Uterus (tissue), 4 donors: ENCODE results near the gene SLC28A3. TPM values are rescaled to one million over a fixed set of nuclear protein-coding genes. Genes with fewer than 3 reads are reported as not detected.

ENCODE experiments used
- DNase-seq, 2 donors: peaks; one replicate each; pipeline ENCODE4 v3.0.0-alpha.2; 2019 to 2020
- H3K27ac ChIP-seq, 2 donors: fragments of 200-600 bp; sonication (generic); 1 replicate in 1 of 2; 2 replicates in 1 of 2; pipeline ENCODE4 v1.5.1; 2016 to 2018
- H3K27me3 ChIP-seq, 2 donors: fragments of 200-600 bp; sonication (generic); one replicate each; pipeline ENCODE4 v1.5.1; 2018 to 2019; ENCODE audit warnings: control low read depth in 1 of 2
- H3K36me3 ChIP-seq, 2 donors: fragments of 200-600 bp; sonication (generic); one replicate each; pipeline ENCODE4 v1.5.1; 2019; ENCODE audit warnings: control low read depth in 1 of 2
- H3K4me1 ChIP-seq, 2 donors: fragments of 200-600 bp; sonication (generic); one replicate each; pipeline ENCODE4 v1.5.1; 2018 to 2019; ENCODE audit warnings: control low read depth in 1 of 2
- H3K4me3 ChIP-seq, 2 donors: fragments of 200-600 bp; sonication (generic); 1 replicate in 1 of 2; 2 replicates in 1 of 2; pipeline ENCODE4 v1.5.1; 2018 to 2019; ENCODE audit warnings: mild to moderate bottlenecking in 1 of 2
- H3K9me3 ChIP-seq, 2 donors: fragments of 200-600 bp; sonication (generic); one replicate each; pipeline ENCODE4 v1.5.1; 2019; ENCODE audit warnings: control low read depth in 1 of 2
- CTCF ChIP-seq, 4 experiments: fragments of 200-600 bp in 2 of 4; fragments of 450-650 bp in 2 of 4; sonication (generic) in 2 of 4; IDR thresholded peaks; one replicate each; pipeline ENCODE4 v1.5.1; 2016 to 2019; ENCODE audit warnings: antibody characterized with exemption in 4 of 4, mild to moderate bottlenecking in 2 of 4, moderate library complexity in 1 of 4
- POLR2A ChIP-seq, 2 donors: fragments of 450-650 bp; IDR thresholded peaks; one replicate each; pipeline ENCODE4 v1.6.1; 2016; ENCODE audit warnings: antibody characterized with exemption in 2 of 2, mild to moderate bottlenecking in 1 of 2, moderate library complexity in 1 of 2
- intact Hi-C: fragments of 100-400 bp; cut with DNase I; formaldehyde crosslinking; loops from one replicate; pipeline ENCODE4 v1.15.1; 2023; ENCODE audit warnings: low total_unique reads
- total RNA-seq, 4 donors: library from RNA; depleted of rRNA in 3 of 4; stranded (reverse); fragments of >200 nt in 3 of 4; gene quantifications; one replicate each; pipeline versions ENCODE4 v1.1.0 to v1.2.4, GENCODE V29; 2014 to 2023
- donor health status: DM: yes; HTN: yes; CAD: no.

SLC28A3 gene
- total RNA-seq, 4 donors from 2014 or later: 0.76 TPM; not detected in 3

GRCh38 chr9:84330246-84330645 lies 10.3 kb downstream of the SLC28A3 start:
- Histone ChIP-seq H3K27ac (no peak overlapping the region), H3K4me3 (no peak overlapping the region), H3K9me3 (no peaks in the 10 kb centered on the region), H3K36me3 (no peaks in the 10 kb centered on the region), H3K27me3 (no peaks in the 10 kb centered on the region), H3K4me1 (no peaks in the 10 kb centered on the region)
- intact Hi-C loops: no loop called here
- no peak for TF ChIP-seq CTCF (IDR thresholded peaks at IDR 0.05)
- no peak for DNase-seq

- H3K9me3 ChIP-seq: no peaks in the 10 kb centered on the region
- TF ChIP-seq POLR2A (IDR thresholded peaks at IDR 0.05): no peak
- no peak for TF ChIP-seq CTCF (IDR thresholded peaks at IDR 0.05)
- intact Hi-C loops: no loop called here
These were observed 13.4 kb downstream of the SLC28A3 start for GRCh38 chr9:84327184-84327583.

GRCh38 chr9:84325347-84325973 lies 15.1 kb downstream of the SLC28A3 start:
- Histone ChIP-seq H3K36me3 (no peaks in the 10 kb centered on the region), H3K9me3 (no peaks in the 10 kb centered on the region), H3K4me1 (no peaks in the 10 kb centered on the region), H3K4me3 (no peak overlapping the region), H3K27me3 (no peaks in the 10 kb centered on the region), H3K27ac (no peak overlapping the region)
- intact Hi-C loops: no loop called here
- TF ChIP-seq CTCF (IDR thresholded peaks at IDR 0.05) (no peak), POLR2A (IDR thresholded peaks at IDR 0.05) (no peak)
- DNase-seq: no peak

More at GRCh38 chr9:84327184-84327583, 13.4 kb downstream of the SLC28A3 start:
- Histone ChIP-seq H3K4me1 (no peaks in the 10 kb centered on the region), H3K4me3 (no peak overlapping the region), H3K36me3 (no peaks in the 10 kb centered on the region), H3K27me3 (no peaks in the 10 kb centered on the region), H3K27ac (no peak overlapping the region)
- DNase-seq: no peak

GRCh38 chr9:84324811-84325210 lies 15.7 kb downstream of the SLC28A3 start:
- H3K9me3 ChIP-seq: no peaks in the 10 kb centered on the region

GRCh38 chr9:84323858-84324257 lies 16.7 kb downstream of the SLC28A3 start:
- H3K27me3 ChIP-seq: no peaks in the 10 kb centered on the region
- H3K9me3 ChIP-seq: no peaks in the 10 kb centered on the region
- H3K4me1 ChIP-seq: no peaks in the 10 kb centered on the region
- no peak for DNase-seq
- no peak overlapping the region for H3K4me3 ChIP-seq
- H3K36me3 ChIP-seq: no peaks in the 10 kb centered on the region
- intact Hi-C loops: no loop called here
- H3K27ac ChIP-seq: no peak overlapping the region
- TF ChIP-seq CTCF (IDR thresholded peaks at IDR 0.05) (no peak), POLR2A (IDR thresholded peaks at IDR 0.05) (no peak)

More at GRCh38 chr9:84324811-84325210, 15.7 kb downstream of the SLC28A3 start:
- H3K4me1 ChIP-seq: no peaks in the 10 kb centered on the region
- DNase-seq: no peak
- H3K27me3 ChIP-seq: no peaks in the 10 kb centered on the region
- no peak overlapping the region for H3K27ac ChIP-seq
- H3K4me3 ChIP-seq: no peak overlapping the region
- H3K36me3 ChIP-seq: no peaks in the 10 kb centered on the region
- intact Hi-C loops: no loop called here
- no peak for TF ChIP-seq POLR2A (IDR thresholded peaks at IDR 0.05)
- TF ChIP-seq CTCF (IDR thresholded peaks at IDR 0.05): no peak
